T-helper 9 cell (primary cell): ENCODE results near the gene SYVN1.

ENCODE experiments used
- DNase-seq: peaks from one replicate; pipeline ENCODE4 v3.0.0-alpha.2; 2020

The SYVN1 gene

DNA sequence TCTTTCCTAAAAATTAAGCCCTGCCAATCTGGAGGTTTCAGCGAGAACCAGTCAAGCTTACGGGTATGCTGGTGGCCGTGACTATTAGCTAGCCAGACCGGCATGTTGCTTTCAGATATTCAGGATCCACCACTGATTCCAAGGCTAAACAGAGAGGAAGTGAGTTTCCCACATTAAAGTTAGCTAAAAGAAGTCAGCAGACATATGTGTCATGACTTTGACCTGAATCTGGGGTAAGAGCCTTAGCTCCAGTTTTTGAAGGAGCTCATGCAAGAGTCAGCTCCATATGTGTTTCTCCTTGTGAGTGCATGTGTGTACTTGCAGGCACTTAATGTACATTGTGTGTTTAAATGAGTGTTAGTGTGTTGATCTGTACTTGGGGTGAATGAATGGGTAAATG lies 48.9 kb downstream of the SYVN1 start:
- no peak for DNase-seq

DNA sequence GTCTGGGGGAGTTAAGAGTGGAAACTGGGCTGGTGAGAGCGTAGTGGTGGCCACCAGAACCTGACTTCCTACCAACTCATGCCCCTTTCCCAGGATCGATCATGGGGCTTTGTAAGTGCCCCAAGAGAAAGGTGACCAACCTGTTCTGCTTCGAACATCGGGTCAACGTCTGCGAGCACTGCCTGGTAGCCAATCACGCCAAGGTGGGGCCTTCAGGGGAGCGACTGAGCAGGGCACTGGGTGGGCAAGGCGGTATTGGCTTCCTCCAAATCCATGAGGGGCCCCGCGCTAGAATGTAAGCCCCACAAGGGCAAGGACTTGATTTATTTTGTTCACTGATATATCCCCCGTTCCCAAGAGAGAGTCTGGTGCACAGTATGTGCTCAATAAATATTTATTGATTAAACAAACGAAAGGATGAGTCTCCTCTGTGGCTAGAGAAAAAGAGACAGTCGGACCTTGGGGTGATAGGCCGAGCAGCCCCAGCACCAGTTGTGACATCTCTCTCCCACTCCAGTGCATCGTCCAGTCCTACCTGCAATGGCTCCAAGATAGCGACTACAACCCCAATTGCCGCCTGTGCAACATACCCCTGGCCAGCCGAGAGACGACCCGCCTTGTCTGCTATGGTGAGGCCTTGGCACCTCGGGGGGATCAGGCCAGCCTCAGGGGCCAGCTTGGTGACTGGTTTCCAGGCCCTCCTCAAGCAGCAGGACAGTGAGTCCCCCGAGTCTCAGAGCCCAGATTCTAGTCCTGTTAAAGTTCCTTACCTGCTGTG lies 49.5 kb downstream of the SYVN1 start:
- no peak for DNase-seq

DNA sequence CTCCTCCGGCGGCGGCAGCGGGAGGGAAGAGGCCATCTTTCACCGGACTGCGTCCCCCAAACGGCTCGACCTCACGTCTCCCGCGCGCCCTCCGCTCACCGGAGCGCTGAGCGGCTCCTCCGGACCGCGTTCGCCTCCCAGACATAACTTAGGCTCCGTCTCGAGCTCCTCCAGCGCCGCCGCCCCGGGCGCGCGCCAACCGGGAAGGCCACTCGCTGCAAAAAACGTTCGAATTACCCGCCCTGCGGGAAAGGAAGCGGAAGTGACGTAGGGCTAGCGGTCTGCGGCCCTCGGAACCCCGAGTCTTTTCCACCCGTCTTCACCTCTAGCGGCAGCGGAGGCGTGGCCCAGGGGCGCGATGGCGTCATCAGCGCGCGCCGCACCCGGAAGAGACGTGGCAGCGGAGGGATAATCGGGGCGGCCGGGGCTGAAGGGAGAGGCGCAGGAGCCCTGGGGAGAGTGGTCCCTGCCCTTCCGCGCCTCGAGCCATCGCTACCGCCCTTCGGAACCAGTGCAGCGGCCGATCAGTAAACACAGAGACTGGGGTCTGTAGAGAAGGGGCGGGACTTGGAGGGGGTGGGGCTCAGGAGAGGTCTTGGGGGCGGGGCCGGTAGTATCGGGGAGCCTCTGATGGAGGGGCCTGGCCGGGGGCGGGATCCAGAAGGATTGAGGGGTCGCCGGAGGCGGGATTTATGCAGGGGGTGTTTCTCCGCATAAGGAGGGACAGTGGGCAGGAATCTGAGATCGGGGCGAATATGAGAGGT lies 50.3 kb downstream of the SYVN1 start, which contains the start of the genes CDCA5 and ZFPL1:
Gene CDCA5 (minus strand): TSS at position 207 of the 764 bp plus-strand sequence. CDS start 62 bp downstream, at position 145.
Gene ZFPL1 (plus strand): TSS at position 389 of the 764 bp plus-strand sequence. CDS start 477 bp downstream, outside the sequence.
- peak; percentile 91 for DNase-seq

DNA sequence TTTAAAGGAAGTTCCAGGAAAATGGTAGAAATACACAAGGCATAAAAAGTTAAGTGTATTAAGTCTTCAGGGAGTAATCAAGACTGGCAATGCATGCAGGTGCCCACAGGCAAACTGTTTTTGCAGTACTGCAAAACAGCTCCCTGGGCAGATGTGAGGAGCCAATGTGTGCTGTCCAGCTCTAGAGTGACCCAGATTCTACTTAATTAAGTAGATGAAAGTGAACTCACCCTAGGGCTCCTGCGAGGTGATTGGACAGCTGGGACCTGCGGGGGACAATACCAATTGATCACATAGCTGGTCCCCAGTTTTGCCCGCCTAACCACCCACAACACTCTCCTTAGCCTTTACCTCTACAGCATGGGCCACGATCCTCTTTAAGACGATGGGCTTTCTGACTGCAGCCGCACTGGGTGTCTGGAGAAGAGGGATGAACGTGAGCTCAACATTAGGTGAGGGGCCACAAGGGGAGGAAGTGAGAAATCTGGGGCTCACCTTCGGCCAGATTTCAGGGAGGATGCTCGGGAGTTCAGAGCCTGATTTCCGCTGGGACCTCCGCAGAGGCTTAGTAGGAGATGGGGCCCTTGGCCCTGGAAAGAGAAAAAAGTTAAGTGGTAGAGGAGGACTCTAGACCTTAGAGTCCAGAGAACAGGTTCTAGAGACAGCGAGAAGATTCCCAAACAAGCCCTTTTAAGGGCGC lies 51.0 kb downstream of the SYVN1 start:
- DNase-seq, result no peak

DNA sequence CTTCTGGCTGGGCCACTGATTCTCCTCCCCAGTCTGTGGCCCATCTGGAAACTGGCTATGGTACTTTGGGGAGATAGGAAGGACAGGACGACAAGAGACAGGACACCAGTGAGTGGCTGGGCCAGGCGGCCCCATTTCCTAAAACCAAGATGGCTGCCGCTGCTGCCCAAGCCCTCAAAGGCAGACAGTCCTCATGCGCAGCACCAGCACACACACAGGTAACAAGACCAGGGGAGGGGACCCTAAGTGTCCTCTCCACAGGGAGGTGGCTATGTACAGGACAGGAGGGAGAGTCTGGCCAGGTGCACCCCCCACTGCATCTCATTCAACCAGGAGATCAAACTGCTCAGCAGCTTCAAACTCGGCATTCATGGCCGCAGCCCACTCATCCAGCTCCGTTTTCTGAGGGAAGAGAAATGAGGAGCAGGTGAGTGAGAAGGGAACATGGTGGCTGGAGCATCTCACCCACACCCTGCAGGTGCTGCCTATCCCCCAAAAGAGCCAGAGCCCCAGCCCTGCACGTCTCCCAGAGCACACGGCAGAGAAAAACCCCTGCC lies 55.5 kb downstream of the SYVN1 start:
- DNase-seq, result no peak

DNA sequence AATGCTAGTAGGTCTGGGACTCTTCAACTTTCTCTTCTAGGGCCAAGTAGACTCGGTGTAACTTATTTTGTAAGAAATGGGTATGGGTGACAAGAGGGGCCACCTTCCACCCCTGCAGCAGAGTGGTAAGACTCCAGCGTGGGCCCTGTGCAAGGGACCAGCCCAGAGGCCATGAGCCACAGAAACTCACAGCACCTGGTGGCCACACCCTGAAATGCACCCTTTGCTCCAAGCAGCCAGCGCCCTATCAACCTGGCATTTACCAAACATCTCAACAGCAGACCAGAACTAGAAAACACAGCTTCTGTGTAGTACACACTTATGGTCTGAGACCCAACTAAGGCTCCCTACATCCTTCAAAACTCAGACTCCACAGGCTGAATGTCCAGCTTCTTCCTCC lies 56.2 kb downstream of the SYVN1 start:
- DNase-seq, result peak; percentile 63

DNA sequence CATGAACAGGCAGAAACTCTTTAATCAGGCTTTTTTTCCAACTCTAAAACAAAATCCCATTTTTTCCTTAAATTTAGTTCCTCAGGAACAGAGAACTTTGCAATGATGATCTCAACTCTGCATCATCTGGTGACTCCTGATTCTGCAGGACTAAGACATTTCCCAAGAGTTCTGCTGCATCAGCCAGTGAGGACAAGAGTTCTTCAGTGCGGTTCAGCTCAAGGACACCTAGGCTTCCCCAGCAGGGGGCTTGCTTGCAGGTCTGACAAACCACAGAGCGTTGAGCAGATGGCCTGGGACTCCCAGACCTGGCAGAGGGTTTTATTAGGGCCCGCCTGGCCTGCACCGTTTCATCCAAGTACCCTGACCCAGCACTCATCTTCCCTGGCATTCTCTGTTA lies 56.9 kb downstream of the SYVN1 start:
- no peak for DNase-seq
